ENCODE measurements around the gene EDA.

Gene EDA

GRCh38 chrX:69607616-69608015 is 8.3 kb upstream of the EDA start:
- TF ChIP-seq CEBPB (IDR thresholded peaks at IDR 0.05), result no peak
- no peak for TF ChIP-seq TCF12 (IDR thresholded peaks at IDR 0.05; ENCODE audit: low read depth)
- no peak for TF ChIP-seq RAD21 (IDR thresholded peaks at IDR 0.05; ENCODE audit: low read depth)
- no peak for TF ChIP-seq TAF1 (IDR thresholded peaks at IDR 0.05; ENCODE audit: low read depth)
- TF ChIP-seq REST (IDR thresholded peaks at IDR 0.05; ENCODE audit: low read depth), result no peak
- TF ChIP-seq EP300 (IDR thresholded peaks at IDR 0.05; ENCODE audit: borderline replicate concordance), result no peak
- no peak for TF ChIP-seq FOXM1 (IDR thresholded peaks at IDR 0.05; ENCODE audit: borderline replicate concordance, low read depth)
- no peak for TF ChIP-seq USF1 (IDR thresholded peaks at IDR 0.05)
- TF ChIP-seq YY1 (IDR thresholded peaks at IDR 0.05; ENCODE audit: low read depth), result no peak

GRCh38 chrX:69613946-69614345 is 2.0 kb upstream of the EDA start:
- TF ChIP-seq FOXM1 (IDR thresholded peaks at IDR 0.05; ENCODE audit: borderline replicate concordance, low read depth) (no peak), TEAD4 (IDR thresholded peaks at IDR 0.05) (no peak), USF1 (IDR thresholded peaks at IDR 0.05) (no peak), YY1 (IDR thresholded peaks at IDR 0.05; ENCODE audit: low read depth) (no peak), REST (IDR thresholded peaks at IDR 0.05; ENCODE audit: low read depth) (no peak), EP300 (IDR thresholded peaks at IDR 0.05; ENCODE audit: borderline replicate concordance) (no peak), CREB1 (IDR thresholded peaks at IDR 0.05; ENCODE audit: low read depth) (no peak), MAX (IDR thresholded peaks at IDR 0.05) (no peak), TCF12 (IDR thresholded peaks at IDR 0.05; ENCODE audit: low read depth) (no peak), NFIC (IDR thresholded peaks at IDR 0.05) (no peak), TAF1 (IDR thresholded peaks at IDR 0.05; ENCODE audit: low read depth) (no peak), RAD21 (IDR thresholded peaks at IDR 0.05; ENCODE audit: low read depth) (no peak), EGR1 (IDR thresholded peaks at IDR 0.05) (no peak), ZBTB7A (IDR thresholded peaks at IDR 0.05; ENCODE audit: low read depth) (no peak)

- TF ChIP-seq MAX (IDR thresholded peaks at IDR 0.05), result no peak
- TF ChIP-seq NFIC (IDR thresholded peaks at IDR 0.05), result no peak
- TF ChIP-seq TEAD4 (IDR thresholded peaks at IDR 0.05), result no peak
- no peak for TF ChIP-seq TAF1 (IDR thresholded peaks at IDR 0.05; ENCODE audit: low read depth)
- no peak for TF ChIP-seq CEBPB (IDR thresholded peaks at IDR 0.05)
- no peak for TF ChIP-seq USF1 (IDR thresholded peaks at IDR 0.05)
- TF ChIP-seq TCF12 (IDR thresholded peaks at IDR 0.05; ENCODE audit: low read depth), result no peak
Measured at GRCh38 chrX:69614886-69615285, 1.0 kb upstream of the EDA start.

- TF ChIP-seq TAF1 (IDR thresholded peaks at IDR 0.05; ENCODE audit: low read depth) (no peak), YY1 (IDR thresholded peaks at IDR 0.05; ENCODE audit: low read depth) (no peak), RAD21 (IDR thresholded peaks at IDR 0.05; ENCODE audit: low read depth) (no peak)
Measured at GRCh38 chrX:69615342-69615741, 571 bp upstream of the EDA start.

GRCh38 chrX:69616457-69617203 is 717 bp downstream of the EDA start:
- TF ChIP-seq NFIC (IDR thresholded peaks at IDR 0.05) (no peak), MAX (IDR thresholded peaks at IDR 0.05) (peak; percentile 1; the same call in 1 of the 2 replicates)

GRCh38 chrX:69618803-69619202 is 2.9 kb downstream of the EDA start:
- TF ChIP-seq REST (IDR thresholded peaks at IDR 0.05; ENCODE audit: low read depth) (no peak), RAD21 (IDR thresholded peaks at IDR 0.05; ENCODE audit: low read depth) (peak; percentile 39)
